TTC549 (cell line): ENCODE results near the gene POR.
"Not testable (repeated sequence)": the region's sequence is repeated elsewhere in the genome, so short reads cannot be mapped to it uniquely, and the experiment has no call there.

ENCODE experiments used
- FAIRE-seq: peaks from 2 replicates; lab custom pipeline; 2012; peaks lifted over from hg19 to GRCh38; lab: Jason Lieb, UNC

POR gene

DNA sequence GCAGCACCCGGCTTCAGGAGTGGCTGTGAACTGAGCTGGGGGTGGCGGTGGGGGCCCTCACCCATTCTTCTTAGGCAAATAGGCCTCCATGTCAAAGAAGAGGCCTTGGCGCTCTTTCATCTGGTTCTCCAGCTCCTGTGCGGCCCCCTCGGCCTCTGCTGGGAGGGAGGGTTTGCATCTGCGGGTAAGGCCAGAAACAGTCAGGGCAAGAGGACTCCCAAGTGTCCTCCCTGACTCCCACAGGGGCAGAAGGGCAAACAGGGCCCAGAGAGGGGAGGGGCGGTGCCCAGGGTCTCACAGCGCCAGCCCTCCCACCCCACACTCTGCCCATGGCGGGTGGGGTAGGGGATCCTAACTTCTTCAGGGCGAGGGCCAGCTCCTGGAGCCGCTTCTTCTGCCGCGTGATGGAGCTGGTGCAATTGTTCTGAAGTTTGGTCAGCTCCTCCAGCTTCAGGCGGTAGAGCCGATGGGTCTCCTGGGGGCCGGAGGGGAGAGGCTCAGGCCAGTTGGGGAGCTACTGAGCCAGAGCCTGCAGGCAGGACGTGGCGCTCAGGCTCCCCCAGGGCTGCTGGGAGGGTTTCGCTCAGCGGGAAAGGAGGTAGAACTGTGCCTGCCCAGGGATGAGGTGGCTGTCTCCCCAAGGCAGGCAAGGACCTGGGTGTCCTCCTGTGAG lies 77.3 kb downstream of the POR start:
- FAIRE-seq = no peak

DNA sequence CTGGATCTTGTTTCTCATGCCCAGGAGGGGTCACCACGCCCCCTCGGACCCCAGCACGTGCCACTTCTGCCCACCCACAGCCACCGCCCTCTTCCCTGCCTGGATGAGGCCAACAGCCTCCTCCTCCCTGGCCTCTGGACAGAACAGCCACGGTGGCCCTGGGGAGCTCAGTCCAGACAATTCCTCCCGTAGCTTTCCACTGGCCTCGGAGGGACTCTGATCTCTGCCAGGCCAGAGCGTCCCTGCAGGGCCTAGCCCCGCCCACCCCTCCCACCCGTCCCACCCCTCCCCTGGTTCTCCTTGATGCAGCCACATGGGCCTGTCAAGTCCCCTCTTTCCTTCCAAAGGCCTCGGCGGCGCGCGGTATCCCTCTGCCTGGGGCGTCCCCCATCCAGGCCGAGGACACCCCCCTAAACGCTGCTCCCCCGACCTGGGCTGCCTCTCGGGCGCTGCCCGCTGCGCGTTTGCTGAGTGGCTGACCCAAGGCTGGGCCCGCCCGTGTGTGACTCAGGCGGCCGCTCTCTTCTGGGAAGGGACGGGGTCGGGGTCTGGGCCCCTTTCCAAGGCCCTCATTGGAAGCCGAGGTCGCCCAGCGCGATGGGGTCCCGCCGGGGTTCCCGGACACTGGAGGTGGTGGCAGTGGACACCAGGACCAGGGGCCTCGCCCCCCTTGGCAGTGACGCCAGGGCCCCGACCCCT lies 78.9 kb downstream of the POR start:
- no peak for FAIRE-seq

DNA sequence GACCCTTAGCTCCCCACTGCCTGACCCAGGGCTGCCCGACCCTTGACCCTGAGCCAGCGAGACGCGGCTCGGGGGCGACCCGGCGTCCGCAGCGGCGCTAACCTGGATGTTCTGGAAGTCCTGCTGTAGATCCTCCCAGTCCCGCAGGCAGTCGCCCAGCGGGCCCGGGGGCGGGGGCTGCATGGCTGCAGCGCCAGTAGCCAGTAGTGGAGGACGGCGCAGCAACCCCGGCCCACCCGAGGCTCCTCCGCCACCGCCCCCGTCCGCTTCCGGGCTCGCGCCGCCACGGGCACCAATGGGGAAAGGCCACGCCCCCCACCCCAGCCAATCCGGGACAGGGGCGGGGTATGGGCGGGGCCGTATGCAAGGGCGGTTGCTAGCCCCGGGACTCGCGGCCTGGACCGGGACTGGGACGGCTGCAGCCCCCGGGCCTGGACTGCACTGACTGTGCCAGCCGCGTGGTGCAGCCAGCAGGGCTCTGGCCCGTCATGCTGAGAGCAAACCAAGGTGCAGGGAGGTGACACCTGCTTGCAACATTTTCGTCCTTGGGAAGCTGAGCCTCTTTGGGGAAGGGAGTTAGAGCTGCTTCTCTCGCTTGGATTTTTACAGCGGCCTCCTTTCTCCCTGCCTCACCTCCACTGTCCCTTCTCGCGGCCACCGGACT lies 79.6 kb downstream of the POR start, which contains the start of gene TMEM120A:
Gene TMEM120A (minus strand): TSS at position 208 of the 664 bp plus-strand sequence. CDS start 25 bp downstream, at position 183.
- FAIRE-seq = no peak

DNA sequence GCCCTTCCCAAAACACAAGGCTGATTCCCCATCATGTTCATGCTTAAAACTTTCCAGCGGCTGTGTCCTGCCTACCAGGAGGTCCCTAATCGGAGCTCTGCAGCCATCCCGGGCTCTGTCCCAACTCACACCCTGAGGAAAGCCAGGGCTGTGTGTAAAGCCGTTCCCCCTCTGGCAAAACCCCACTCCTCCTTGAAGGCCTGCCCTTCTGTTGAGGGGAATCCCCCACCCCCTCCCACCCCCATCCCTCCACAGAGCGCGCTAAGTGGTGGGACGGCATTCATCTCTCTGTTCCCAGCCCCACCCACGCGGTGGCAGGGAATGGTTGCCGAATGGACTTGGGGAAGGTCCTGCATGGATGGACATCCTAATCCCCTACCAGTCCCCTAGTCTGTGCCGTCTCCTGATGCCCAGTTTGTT lies 80.1 kb downstream of the POR start:
- FAIRE-seq = no peak

DNA sequence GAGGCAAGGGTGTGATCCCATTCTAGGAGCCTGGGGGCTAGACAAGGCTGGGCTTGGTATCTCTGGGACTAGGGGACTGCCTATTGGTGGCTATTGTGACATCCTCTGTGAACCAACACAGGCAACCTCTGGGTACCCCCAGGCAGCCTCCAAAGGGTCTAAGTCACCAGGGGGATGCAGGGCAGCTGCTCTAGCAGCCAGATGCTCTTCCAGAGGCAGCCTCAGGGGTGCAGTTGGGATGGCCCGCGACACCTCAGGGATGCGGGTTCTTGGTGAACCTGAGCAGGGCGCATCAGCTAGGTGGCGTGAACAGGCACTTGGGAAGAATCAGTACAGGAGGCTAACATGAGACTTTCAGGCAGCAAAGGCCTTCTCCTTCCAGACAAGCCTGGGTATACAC lies 81.0 kb downstream of the POR start:
- no peak for FAIRE-seq

DNA sequence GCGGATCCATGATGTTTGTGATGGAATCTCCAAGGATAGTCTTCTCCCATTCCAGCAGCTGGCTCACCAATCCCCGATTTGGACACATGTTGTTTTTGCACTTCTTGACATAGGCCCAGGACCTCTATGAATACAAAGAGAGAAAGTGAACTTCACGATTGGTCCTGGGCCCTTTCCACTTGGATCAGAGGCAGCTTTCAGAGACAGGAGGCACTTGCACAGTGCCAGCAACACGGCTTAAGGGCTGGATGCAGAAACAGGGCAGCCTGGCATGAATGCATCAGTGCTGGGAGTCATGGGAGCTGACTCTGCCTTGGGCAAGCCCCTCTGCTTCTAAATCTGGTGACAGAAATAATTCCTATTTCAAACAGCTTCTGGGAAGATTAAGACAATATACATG lies 81.5 kb downstream of the POR start:
- no peak for FAIRE-seq

DNA sequence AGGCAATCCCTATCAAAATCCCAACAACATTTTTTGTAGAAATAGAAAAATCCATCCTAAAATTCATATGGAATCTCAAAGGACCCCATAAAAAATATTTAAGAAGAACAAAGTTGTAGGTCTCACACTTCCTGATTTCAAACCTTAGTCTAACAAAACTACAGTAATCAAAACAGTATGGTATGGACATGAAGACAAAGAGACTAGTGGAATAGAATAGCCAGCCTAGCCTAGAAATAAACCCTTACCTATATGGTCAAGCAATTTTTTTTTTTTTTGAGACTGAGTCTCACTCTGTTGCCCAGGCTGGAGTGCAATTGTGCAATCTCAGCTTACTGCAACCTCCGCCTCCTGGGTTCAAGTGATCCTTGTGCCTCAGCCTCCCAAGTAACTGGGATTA lies 83.1 kb downstream of the POR start:
- no peak for FAIRE-seq

DNA sequence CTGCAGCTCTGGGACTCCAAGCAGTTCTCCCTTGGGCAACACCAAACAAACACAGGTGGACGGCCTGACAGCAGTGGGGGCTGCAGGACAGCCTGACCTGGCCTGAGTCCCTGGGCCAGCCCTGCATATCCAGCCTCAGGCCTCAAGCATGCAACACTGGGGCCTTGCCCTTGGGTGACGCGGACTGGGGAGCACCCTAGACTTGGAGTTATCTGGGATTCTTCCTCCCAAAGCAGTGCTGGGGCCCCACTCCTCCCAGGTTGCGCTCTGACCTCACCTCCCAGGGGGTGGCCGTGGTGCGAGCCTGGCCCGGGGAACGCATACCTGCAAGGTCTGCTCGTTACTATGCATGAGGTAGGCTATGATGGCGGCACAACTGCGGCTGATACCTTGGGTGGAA lies 85.6 kb downstream of the POR start:
- no peak for FAIRE-seq

DNA sequence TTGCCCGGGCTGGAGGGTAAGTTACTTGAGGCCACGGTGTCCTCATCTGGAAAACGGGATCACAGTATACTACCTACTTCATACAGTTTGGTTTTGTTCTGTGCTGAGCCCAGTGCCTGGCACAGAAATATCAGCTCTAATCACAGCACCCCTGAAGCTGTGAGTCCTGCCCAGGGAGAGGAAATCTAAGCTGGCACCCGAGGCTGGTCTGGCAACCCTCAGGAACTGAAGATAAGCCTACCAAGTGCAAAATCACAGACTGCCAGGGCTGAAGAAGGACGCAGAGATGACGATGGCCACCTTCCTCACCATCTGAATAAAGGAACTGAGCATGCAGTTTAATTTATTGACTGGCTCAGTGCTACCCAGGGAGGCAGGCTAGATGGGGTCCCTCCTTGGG lies 87.2 kb downstream of the POR start:
- FAIRE-seq = no peak

DNA sequence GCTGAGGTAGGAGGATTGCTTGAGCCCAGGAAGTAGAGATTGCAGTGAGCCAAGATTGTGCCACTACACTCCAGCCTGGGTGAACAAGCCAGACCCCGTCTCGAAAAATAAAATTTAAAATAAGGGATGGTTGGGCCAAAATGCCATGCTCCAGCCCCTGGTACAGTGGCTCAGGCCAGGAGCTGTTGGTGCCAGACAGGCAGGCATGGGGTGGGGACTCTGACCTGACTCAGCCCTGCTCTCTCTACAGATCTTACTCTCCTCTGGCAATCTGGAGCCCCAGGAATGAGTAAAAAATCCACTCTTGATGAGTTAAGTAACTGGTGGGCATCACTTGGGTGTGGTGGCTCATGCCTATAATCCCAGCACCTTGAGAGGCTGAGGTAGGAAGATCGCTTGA lies 87.9 kb downstream of the POR start:
- FAIRE-seq = no peak

DNA sequence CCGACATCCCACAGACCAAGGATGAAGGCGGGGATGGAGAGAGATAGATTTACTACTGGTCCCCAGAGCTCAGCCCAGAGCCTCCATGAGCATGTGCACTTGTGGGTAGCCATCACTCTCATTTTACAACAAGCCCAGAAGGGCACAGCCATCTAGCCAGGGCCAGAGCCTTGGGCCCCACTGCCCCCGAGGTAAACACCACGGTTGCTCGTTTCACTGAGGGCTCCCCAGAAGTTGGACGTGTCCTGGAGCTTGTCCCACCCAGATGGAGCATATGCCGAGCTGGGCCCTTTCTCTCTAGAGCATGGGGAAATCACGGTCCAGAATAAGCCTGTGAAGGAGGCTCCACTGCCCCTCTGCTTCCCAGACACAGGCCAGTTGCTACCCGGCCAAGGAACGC lies 88.4 kb downstream of the POR start:
- no peak for FAIRE-seq

DNA sequence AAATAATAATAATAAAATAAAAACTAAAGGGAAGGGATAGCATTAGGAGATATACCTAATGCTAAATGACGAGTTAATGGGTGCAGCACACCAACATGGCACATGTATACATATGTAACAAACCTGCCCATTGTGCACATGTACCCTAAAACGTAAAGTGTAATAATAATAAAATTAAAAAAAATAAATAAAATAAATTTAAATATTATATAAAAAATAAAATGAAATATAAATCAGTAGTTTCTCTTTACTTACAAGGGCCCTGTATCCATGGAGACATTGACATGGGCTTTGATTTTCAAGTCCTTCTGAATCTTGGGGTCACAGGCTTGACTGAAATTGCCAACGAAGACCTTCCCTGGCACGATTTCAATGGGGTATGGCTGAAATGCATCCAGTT lies 90.0 kb downstream of the POR start:
- not testable (repeated sequence) for FAIRE-seq

DNA sequence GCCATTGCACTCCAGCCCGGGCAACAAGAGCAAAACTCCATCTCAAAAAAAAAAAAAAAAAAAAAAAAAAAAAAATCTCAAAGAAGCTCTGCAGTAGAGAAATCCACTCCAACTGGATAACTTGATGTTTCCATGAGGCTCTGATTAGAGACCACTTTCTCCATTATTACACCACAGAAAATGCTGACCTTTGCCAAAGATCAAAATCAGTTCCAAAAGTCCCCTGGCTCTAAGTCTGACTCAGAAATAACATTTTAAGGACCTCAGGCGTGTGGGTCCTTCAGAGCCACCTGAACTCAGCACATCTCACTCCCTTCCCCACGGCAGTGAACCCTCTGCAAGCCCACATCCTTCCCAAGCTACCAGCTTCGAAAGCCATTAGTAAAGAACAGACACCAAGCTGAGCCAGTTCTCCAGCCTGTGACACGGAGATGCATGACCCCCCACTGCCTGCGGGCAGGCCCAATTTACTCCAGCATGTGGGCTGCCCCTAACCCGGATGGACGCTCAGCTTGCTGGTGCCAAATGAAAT lies 93.3 kb downstream of the POR start:
- FAIRE-seq = no peak

DNA sequence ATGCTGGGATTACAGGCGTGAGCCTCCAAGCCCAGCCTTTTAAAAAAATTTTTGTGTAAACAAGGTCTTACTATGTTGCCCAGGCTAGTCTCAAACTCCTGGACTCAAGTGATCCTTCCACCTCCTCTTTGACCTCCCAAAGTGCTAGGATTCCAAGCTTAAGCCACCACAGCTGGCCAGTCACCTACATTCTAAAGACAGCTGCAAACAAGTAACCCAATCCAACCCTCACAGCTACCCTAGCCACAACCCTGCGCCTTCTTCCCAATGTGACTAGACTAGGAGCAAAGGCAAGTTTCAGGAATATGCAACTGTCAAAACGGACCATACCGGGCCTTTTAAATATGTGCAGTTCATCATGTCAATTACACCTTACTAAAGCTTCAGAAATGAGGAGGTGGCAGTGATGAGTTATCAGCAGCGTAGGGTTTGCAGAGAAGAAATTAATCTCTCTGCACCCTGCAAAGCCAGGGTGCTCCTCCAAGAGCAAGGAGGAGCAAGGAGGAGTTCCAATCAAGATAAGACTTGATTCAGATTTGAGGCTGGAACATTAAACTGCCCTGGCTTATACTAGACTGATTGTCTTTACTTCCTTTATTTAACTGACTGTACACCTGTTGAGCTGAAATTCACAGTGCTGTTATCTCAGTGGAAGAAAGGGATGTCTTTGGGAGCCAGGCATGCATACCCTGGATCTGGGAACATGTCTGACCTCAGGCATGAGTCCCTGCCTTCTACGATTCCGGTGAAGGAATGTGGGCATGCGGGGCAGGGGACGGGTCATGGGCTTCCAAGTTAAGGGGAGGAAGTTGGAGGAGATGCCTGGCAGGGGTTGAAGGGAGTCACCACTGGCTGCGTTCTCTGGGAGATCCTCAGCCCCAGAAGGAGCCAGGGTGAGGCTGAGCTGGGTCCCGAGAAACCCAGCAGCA lies 95.0 kb downstream of the POR start:
- FAIRE-seq = no peak

DNA sequence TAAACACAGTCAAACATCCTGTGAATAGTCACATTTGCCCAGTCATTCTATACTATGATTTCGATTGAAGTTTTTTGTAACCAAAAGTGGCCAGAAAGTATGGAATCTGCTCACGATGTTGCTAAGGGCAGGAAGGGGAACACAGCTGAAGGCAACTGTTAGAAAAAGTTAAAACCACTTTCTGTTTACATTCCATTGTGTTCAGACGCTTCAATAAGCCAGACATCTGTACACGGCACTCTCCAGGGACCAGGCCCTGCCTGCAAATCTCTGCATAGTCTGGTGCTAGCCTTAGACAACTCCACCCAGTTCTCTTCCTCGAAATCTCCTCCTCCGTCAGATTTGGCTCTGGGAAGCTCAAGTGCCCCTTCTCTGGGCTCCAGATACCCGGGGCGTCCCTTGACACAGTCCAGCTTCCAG lies 96.5 kb downstream of the POR start:
- no peak for FAIRE-seq

DNA sequence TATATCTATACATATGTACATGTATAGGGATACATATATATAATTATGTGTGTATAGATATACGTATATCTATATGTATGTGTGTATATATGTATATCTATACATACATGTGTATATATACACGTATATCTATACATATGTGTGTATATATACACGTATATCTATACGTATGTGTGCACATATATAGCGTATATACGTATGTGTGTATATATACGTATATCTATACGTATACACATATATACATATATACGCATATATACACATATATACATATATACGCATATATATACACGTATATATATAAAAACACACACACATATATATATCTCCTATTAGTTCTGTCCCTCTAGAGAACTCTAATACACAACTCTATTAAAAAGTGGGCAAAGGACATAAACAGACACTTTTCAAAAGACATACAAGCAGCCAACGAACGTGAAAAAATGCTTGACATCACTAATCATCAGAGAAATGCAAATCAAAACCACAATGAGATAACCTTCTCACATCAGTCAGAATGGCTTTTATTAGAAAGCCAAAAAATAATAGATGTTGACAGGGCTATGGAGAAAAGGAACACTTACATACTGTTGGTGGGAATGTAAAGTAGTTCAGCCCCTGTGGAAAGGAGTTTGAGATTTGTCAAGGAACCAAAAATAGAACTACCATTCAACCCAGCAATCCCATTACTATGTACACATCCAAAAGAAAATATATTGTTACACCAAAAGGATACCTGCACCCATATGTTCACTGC lies 101.4 kb downstream of the POR start:
- no peak for FAIRE-seq

DNA sequence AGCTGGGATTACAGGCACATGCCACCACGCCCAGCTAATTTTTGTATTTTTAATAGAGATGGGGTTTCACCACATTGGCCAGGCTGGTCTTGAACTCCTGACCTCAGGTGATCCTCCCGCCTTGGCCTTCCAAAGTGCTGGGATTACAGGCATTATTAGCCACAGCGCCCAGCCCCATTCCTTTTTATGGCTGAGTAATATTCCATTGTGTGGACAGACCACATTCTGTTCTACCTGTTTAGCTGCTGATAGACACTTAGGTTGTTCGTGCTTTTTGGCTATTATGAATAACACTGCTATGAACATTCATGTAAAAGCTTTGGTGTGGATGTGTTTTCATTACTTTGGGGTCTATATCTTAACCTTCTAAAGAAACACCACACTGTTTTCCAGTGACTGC lies 103.6 kb downstream of the POR start:
- FAIRE-seq = not testable (repeated sequence)

DNA sequence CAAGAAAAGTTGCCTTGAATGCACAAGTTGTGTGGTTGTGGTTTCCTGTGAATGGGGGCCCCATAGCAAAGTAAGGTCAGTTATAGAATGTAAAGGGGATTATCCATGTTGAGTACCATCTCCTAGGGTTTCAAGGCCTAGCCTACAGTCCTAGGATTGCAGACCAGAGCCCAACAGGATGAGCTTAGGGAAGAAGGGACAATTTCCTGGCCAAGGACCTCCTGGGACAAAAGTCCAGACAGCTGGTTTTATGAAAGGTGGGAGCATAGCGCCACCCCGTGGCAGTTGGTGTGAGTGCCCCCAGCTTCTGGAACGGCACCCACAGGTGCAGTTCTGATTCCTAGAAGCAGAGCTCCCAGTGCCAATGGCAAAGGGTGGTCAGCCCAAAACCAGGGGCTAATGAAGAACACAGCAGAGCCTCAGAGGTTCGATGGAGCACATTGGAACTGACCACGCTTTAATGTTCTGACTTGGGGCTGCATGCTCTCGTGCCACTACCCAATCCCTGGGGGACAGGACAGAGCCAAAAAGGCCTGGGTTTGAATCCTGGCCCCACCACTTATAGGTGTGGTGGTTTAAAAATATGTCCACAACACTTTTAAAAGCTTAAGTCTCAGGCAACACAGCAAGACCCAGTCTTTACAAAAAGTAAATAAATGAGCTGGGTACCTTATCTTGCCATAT lies 105.2 kb downstream of the POR start:
- FAIRE-seq = no peak

DNA sequence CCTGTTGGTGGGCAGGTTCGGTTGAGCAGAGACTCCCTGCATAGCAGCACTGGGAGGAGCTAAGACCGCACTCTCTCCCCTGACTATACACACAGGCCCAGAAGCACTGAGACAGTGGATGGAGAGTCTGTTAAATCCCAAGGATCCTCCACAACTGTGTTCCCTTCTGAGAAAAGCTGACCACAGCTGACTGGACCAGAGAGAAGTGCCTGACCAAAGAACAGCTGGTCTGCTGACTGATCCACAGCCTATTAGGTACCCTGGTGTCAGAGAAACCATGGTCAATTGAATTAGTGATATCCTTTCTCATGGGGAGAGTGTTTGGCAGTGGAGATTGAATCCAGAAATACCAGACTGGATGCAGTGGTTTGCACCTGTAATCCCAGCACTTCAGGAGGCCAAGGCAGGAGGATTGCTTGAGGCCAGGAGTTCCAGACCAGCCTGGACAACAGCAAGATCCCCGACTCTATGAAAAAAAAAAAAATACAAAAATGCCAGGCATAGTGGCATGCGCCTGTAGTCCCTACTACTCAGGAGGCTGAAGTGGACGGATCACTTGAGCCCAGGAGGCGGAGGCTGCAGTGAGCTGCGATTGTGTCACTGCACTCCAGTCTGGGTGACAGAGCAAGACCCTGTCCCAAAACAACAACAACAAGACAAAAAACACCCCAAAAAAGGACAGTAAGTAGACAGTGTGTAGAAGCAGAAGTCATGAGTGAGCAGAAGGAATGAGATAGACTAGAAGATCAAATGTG lies 107.2 kb downstream of the POR start:
- FAIRE-seq = no peak

DNA sequence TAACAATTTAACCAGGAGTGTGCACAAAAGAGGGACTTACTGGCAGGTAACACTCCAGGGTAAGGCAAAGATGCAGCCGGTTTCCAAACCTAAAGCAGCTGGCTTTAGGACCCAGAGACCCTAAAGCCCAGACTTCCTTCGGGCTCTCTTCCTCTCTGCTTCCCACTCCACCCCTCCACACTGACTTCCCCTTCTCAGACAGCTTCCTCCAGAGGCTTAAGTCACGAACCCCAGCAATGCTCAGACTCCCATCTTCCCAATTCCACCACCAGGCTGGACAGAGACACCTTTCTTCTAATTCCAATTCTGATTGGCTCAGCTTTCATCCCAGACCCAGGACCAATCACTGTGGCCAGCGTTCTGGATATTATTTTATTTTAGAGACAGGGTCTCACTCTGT lies 108.0 kb downstream of the POR start:
- no peak for FAIRE-seq
